GM12878 (cell line): ENCODE measurements around the gene KCNJ10. TPM values are rescaled to one million over a fixed set of nuclear protein-coding genes. Genes with fewer than 3 reads are reported as not detected.

Source experiments
- ATF7 ChIP-seq: fragments of 450-650 bp; IDR thresholded peaks from 2 replicates; pipeline ENCODE4 v1.6.1; 2016; ENCODE audit warnings: low read depth, mild to moderate bottlenecking
- CHD1 ChIP-seq: IDR thresholded peaks from 2 replicates; pipeline ENCODE4 v1.6.1; 2012; ENCODE audit warnings: low read depth, low read length, improper control_type of control experiment
- EGR1 ChIP-seq, 2 experiments: IDR thresholded peaks; 1 replicate in 1 of 2; 2 replicates in 1 of 2; pipeline ENCODE4 v1.6.1; 2011 to 2012; ENCODE audit warnings: low read depth in 2 of 2, low read length in 2 of 2, borderline replicate concordance in 1 of 2, mild to moderate bottlenecking in 1 of 2, moderate library complexity in 1 of 2
- ELK1 ChIP-seq: IDR thresholded peaks from 2 replicates; pipeline ENCODE4 v1.6.1; 2012; ENCODE audit warnings: low read depth, low read length, improper control_type of control experiment
- FOXM1 ChIP-seq: IDR thresholded peaks from 2 replicates; pipeline ENCODE4 v1.6.1; 2012; ENCODE audit warnings: low read depth, mild to moderate bottlenecking, inconsistent platforms, low read length, moderate library complexity
- HCFC1 ChIP-seq: fragments of 150-350 bp; IDR thresholded peaks from 2 replicates; pipeline ENCODE4 v1.6.1; 2014; ENCODE audit warnings: low read length
- IKZF2 ChIP-seq, 2 experiments: fragments of 450-650 bp; IDR thresholded peaks; 2 replicates each; pipeline ENCODE4 v1.6.1; 2017; ENCODE audit warnings: mild to moderate bottlenecking in 2 of 2, moderate library complexity in 2 of 2
- IRF5 ChIP-seq: fragments of 450-650 bp; IDR thresholded peaks from 2 replicates; pipeline ENCODE4 v1.6.1; 2017; ENCODE audit warnings: borderline replicate concordance
- MXI1 ChIP-seq: fragments of 150-350 bp; IDR thresholded peaks from 2 replicates; pipeline ENCODE4 v1.6.1; 2011; ENCODE audit warnings: low read depth, mild to moderate bottlenecking, inconsistent platforms, low read length, improper control_type of control experiment
- NBN ChIP-seq: fragments of 450-650 bp; IDR thresholded peaks from 2 replicates; pipeline ENCODE4 v1.6.1; 2016
- NFYA ChIP-seq: IDR thresholded peaks from 2 replicates; pipeline ENCODE4 v1.6.1; 2011; ENCODE audit warnings: low read depth, mild to moderate bottlenecking, low read length, improper control_type of control experiment, borderline replicate concordance
- PBX3 ChIP-seq: IDR thresholded peaks from 2 replicates; pipeline ENCODE4 v1.6.1; 2011; ENCODE audit warnings: mild to moderate bottlenecking, low read depth, low read length, moderate library complexity; ENCODE audit not compliant: insufficient replicate concordance
- RAD21 ChIP-seq: IDR thresholded peaks from 2 replicates; pipeline ENCODE4 v1.6.1; 2011; ENCODE audit warnings: mild to moderate bottlenecking, low read depth, low read length, moderate library complexity; ENCODE audit not compliant: insufficient read depth
- RELB ChIP-seq: fragments of 450-650 bp; IDR thresholded peaks from 2 replicates; pipeline ENCODE4 v1.6.1; 2017; ENCODE audit warnings: low read depth, mild to moderate bottlenecking, moderate library complexity
- SMARCA5 ChIP-seq: fragments of 450-650 bp; IDR thresholded peaks from 2 replicates; pipeline ENCODE4 v1.6.1; 2017; ENCODE audit warnings: mild to moderate bottlenecking
- SREBF2 ChIP-seq: IDR thresholded peaks from 2 replicates; pipeline ENCODE4 v1.6.1; 2012; ENCODE audit warnings: mild to moderate bottlenecking, low read length
- TBL1XR1 ChIP-seq: IDR thresholded peaks from 2 replicates; pipeline ENCODE4 v1.6.1; 2012; ENCODE audit warnings: low read depth, low read length, improper control_type of control experiment
- TCF12 ChIP-seq: IDR thresholded peaks from 2 replicates; pipeline ENCODE4 v1.6.1; 2011; ENCODE audit warnings: low read depth, mild to moderate bottlenecking, low read length
- ZNF217 ChIP-seq: fragments of 450-650 bp; IDR thresholded peaks from 2 replicates; pipeline ENCODE4 v1.6.1; 2017; ENCODE audit warnings: antibody characterized with exemption, mild to moderate bottlenecking
- ZNF592 ChIP-seq: fragments of 450-650 bp; IDR thresholded peaks from 2 replicates; pipeline ENCODE4 v1.6.1; 2017; ENCODE audit warnings: mild to moderate bottlenecking, moderate library complexity
- ZZZ3 ChIP-seq: IDR thresholded peaks from 2 replicates; pipeline ENCODE4 v1.6.1; 2011; ENCODE audit warnings: low read depth; ENCODE audit not compliant: control insufficient read depth, insufficient read length
- polyA plus RNA-seq, 11 experiments: library from polyadenylated mRNA; depleted of rRNA in 4 of 11; unstranded in 6 of 11; stranded (reverse) in 5 of 11; fragments of >200 nt; fragmentation: Nextera tagmentation in 4 of 11; fragmentation: Illumina TruSeq in 1 of 11; extraction: Ambion mirVana in 4 of 11; extraction: Trizol in 1 of 11; gene quantifications; 1 replicate in 1 of 11; 2 replicates in 10 of 11; pipeline versions ENCODE4 v1.2.1 to v1.2.3, GENCODE V29; 2011 to 2016; ENCODE audit warnings: inconsistent platforms in 2 of 11, missing spikeins in 2 of 11, low read depth in 1 of 11
- total RNA-seq, 4 experiments: library from RNA; depleted of rRNA in 3 of 4; stranded (reverse); fragments of >200 nt in 3 of 4; fragmentation: Illumina TruSeq in 1 of 4; extraction: Trizol in 1 of 4; gene quantifications; 2 replicates each; pipeline versions ENCODE4 v1.2.1 to v1.2.3, GENCODE V29; 2013 to 2021

The KCNJ10 gene
- total and polyA plus RNA-seq, 10 of the 15 experiments (the other 5 are each of a cell fraction or from before 2014, with no cell fraction given), result 0.01 to 0.29 (median 0.09) TPM; not detected in 2

- 0 out of 2 replicates have a peak, but pooled peaks have one; percentile 43 for TF ChIP-seq NBN
- TF ChIP-seq ZNF217, result no peak
- no peak for TF ChIP-seq ZZZ3
- TF ChIP-seq CHD1, result no peak
- TF ChIP-seq RAD21, result no peak
- TF ChIP-seq MXI1, result 0 out of 2 replicates have a peak, but pooled peaks have one; percentile 2
- no peak for TF ChIP-seq ZNF592
- TF ChIP-seq EGR1 (IDR thresholded peaks at IDR 0.05; ENCODE audit: borderline replicate concordance in 1 of 2, low read depth in 2 of 2, low read length in 2 of 2), result 0 out of 3 replicates have a peak, but pooled peaks of 1 of the 2 experiments have one; percentile 1
- no peak for TF ChIP-seq TCF12
- TF ChIP-seq PBX3, result no peak
- TF ChIP-seq ATF7, result peak; percentile 97
- peak in 1 of 2 experiments; percentile 42; a peak in 1 of 4 replicates for TF ChIP-seq IKZF2 (IDR thresholded peaks at IDR 0.05)
- 0 out of 2 replicates have a peak, but pooled peaks have one; percentile 40 for TF ChIP-seq RELB
- no peak for TF ChIP-seq IRF5
- TF ChIP-seq SMARCA5, result no peak
- TF ChIP-seq FOXM1, result no peak
- TF ChIP-seq NFYA, result no peak
- no peak for TF ChIP-seq TBL1XR1
- no peak for TF ChIP-seq HCFC1
- TF ChIP-seq ELK1, result no peak
- TF ChIP-seq SREBF2, result no peak
Measured at GRCh38 chr1:160098852-160099561, 29.0 kb upstream of the KCNJ10 start (continued).
